LHCN-M2 (cell line): ENCODE measurements around the gene BUD23. TPM values are rescaled to one million over a fixed set of nuclear protein-coding genes. Genes with fewer than 3 reads are reported as not detected.
"Not testable (repeated sequence)": the region's sequence is repeated elsewhere in the genome, so short reads cannot be mapped to it uniquely, and the experiment has no call there.

ENCODE experiments used
- DNase-seq: peaks from one replicate; pipeline ENCODE4 v3.0.0-alpha.2; 2012; ENCODE audit warnings: low read depth
- polyA plus RNA-seq: library from polyadenylated mRNA; unstranded; fragments of >200 nt; gene quantifications from one replicate; pipeline ENCODE4 v1.2.1, GENCODE V29; 2012; ENCODE audit warnings: missing spikeins
- total RNA-seq: library from RNA; depleted of rRNA; stranded (reverse); fragments of >200 nt; gene quantifications from 2 replicates; pipeline ENCODE4 v1.2.3, GENCODE V29; 2014; rRNA removed

The BUD23 gene
- total RNA-seq = 69.3 and 82.6 TPM in 2 replicates
- polyA plus RNA-seq = 91.3 TPM

GRCh38 chr7:73683056-73683787 lies at the start of gene BUD23, which contains the start of gene DNAJC30:
Gene BUD23, plus strand, starts transcription at chr7:73683597. Its CDS starts 29 bp downstream, at chr7:73683626.
Gene DNAJC30, minus strand, starts transcription at chr7:73683453. Its CDS starts 30 bp downstream, at chr7:73683423.
- peak; percentile 95 for DNase-seq

GRCh38 chr7:73633844-73634243 lies 49.6 kb upstream of the BUD23 start:
- no peak for DNase-seq

GRCh38 chr7:73635428-73636200 lies 47.8 kb upstream of the BUD23 start:
- DNase-seq = no peak

GRCh38 chr7:73638911-73639310 lies 44.5 kb upstream of the BUD23 start:
- no peak for DNase-seq

- no peak for DNase-seq
Observed at GRCh38 chr7:73642834-73643233, 40.6 kb upstream of the BUD23 start.

- no peak for DNase-seq
Observed at GRCh38 chr7:73644688-73645286, 38.6 kb upstream of the BUD23 start.

- DNase-seq = no peak
Observed at GRCh38 chr7:73645643-73646174, 37.7 kb upstream of the BUD23 start.

GRCh38 chr7:73646785-73647724 lies 36.3 kb upstream of the BUD23 start:
- no peak for DNase-seq

- no peak for DNase-seq
Observed at GRCh38 chr7:73647725-73648592, 35.4 kb upstream of the BUD23 start.

- no peak for DNase-seq
Observed at GRCh38 chr7:73648593-73649332, 34.6 kb upstream of the BUD23 start.

- DNase-seq = no peak
Observed at GRCh38 chr7:73649576-73649975, 33.8 kb upstream of the BUD23 start.

- no peak for DNase-seq
Observed at GRCh38 chr7:73650524-73650923, 32.9 kb upstream of the BUD23 start.

- no peak for DNase-seq
Observed at GRCh38 chr7:73652541-73652949, 30.9 kb upstream of the BUD23 start.

GRCh38 chr7:73655309-73655708 lies 28.1 kb upstream of the BUD23 start:
- DNase-seq = not testable (repeated sequence)

GRCh38 chr7:73659983-73660382 lies 23.4 kb upstream of the BUD23 start:
- DNase-seq = no peak

GRCh38 chr7:73660594-73660993 lies 22.8 kb upstream of the BUD23 start:
- DNase-seq = not testable (repeated sequence)

GRCh38 chr7:73663033-73663432 lies 20.4 kb upstream of the BUD23 start:
- no peak for DNase-seq

GRCh38 chr7:73667344-73668102 lies 15.9 kb upstream of the BUD23 start, which contains the start of gene VPS37D:
Gene VPS37D, plus strand, starts transcription at chr7:73667831. Its CDS starts 128 bp downstream, at chr7:73667959.
- peak; percentile 88 for DNase-seq
